AG08396 (cell line): Measurements from ENCODE around the gene NRIP1.

Experiments
- DNase-seq: peaks from one replicate; pipeline ENCODE4 v3.0.0; 2012; ENCODE audit warnings: low spot score, mixed read lengths

Gene NRIP1

GRCh38 chr21:15005391-15005790, 59.4 kb downstream of the NRIP1 start:
- DNase-seq = no peak

GRCh38 chr21:15004721-15005370, 60.0 kb downstream of the NRIP1 start:
- no peak for DNase-seq

GRCh38 chr21:15003463-15004135, 61.2 kb downstream of the NRIP1 start:
- no peak for DNase-seq

GRCh38 chr21:15001857-15002606, 62.8 kb downstream of the NRIP1 start:
- DNase-seq = no peak

- DNase-seq = no peak
Measured at GRCh38 chr21:15001113-15001512, 63.7 kb downstream of the NRIP1 start.

GRCh38 chr21:15000081-15000480, 64.7 kb downstream of the NRIP1 start:
- peak; percentile 26 for DNase-seq

GRCh38 chr21:14998784-14999183, 66.0 kb downstream of the NRIP1 start:
- DNase-seq = no peak

GRCh38 chr21:14998336-14998735, 66.5 kb downstream of the NRIP1 start:
- no peak for DNase-seq

- no peak for DNase-seq
Measured at GRCh38 chr21:14995695-14996490, 68.9 kb downstream of the NRIP1 start.

GRCh38 chr21:14995226-14995625, 69.6 kb downstream of the NRIP1 start:
- no peak for DNase-seq

- DNase-seq = no peak
Measured at GRCh38 chr21:14993115-14993514, 71.7 kb downstream of the NRIP1 start.

- no peak for DNase-seq
Measured at GRCh38 chr21:14991957-14992356, 72.8 kb downstream of the NRIP1 start.

- DNase-seq = no peak
Measured at GRCh38 chr21:14989359-14989758, 75.4 kb downstream of the NRIP1 start.

GRCh38 chr21:14988760-14989159, 76.0 kb downstream of the NRIP1 start:
- no peak for DNase-seq

GRCh38 chr21:14987370-14988170, 77.2 kb downstream of the NRIP1 start:
- no peak for DNase-seq

GRCh38 chr21:14985306-14985705, 79.5 kb downstream of the NRIP1 start:
- no peak for DNase-seq

GRCh38 chr21:14982336-14982735, 82.5 kb downstream of the NRIP1 start:
- DNase-seq = no peak

GRCh38 chr21:14981246-14981645, 83.6 kb downstream of the NRIP1 start:
- no peak for DNase-seq

GRCh38 chr21:14979264-14979663, 85.5 kb downstream of the NRIP1 start:
- no peak for DNase-seq

GRCh38 chr21:14977814-14978213, 87.0 kb downstream of the NRIP1 start:
- DNase-seq = no peak

GRCh38 chr21:14975136-14975919, 89.5 kb downstream of the NRIP1 start:
- no peak for DNase-seq
